NCI-H446 (cell line): Measurements from ENCODE around the gene TSPAN12.
"Not testable (repeated sequence)": the region's sequence is repeated elsewhere in the genome, so short reads cannot be mapped to it uniquely, and the experiment has no call there.

ENCODE experiments used
- DNase-seq, 2 experiments: peaks; one replicate each; lab custom pipeline; 2025; lab: John Stamatoyannopoulos, UW

TSPAN12 gene, protein sequence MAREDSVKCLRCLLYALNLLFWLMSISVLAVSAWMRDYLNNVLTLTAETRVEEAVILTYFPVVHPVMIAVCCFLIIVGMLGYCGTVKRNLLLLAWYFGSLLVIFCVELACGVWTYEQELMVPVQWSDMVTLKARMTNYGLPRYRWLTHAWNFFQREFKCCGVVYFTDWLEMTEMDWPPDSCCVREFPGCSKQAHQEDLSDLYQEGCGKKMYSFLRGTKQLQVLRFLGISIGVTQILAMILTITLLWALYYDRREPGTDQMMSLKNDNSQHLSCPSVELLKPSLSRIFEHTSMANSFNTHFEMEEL

DNA sequence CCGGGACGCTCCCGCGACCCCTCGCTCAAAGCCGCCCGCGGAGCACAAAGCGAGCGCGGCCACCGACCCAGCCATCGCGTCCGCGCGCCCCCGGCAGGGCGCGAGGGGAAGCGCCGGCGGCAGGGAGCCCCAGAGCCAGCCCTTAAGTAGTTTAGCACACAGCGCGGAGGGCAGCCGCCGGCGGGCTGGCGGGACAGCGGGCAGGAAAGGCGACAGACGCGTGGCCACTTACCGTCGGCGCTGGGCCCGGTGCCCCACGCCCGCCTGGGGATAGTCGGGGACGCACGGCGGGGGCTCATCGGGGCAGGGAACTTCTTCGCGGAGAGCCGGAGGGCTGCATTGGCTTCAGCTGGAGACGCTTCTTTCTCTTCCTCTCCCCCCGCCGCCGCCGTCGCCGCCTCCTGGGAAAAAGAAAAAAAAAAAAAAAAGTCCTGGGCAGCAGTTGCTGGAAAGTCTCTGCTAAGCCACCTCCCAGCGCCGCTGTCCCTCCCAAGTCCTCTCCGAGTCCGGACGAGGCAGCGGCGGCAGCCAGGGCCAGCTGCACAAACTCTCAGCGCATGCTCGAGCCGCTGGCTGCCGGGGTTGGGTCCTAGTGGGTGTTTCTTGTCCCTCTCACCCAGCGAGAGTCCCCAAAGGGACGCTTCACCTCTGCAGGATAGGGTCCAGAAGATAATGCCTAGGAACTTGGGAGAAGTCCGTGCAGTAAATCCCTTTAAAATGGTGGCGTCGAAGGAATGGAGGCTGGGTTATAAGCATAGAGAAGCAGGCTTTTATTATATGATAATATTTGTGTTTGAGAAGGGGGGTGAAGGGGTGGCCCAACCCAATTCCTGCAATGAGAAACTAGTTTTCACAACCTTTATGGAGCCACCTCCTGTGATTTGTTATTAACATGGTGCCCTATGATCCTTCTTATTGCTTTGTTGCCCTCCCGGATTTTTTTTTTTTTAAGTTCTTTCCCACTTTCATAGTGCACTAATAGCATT is at the start of gene TSPAN12:
TSS of gene TSPAN12 (minus strand) at position 557 of the 986 bp plus-strand sequence. CDS start 1,381 bp downstream, outside the sequence.
- peak; percentile 39 to 69 for DNase-seq

DNA sequence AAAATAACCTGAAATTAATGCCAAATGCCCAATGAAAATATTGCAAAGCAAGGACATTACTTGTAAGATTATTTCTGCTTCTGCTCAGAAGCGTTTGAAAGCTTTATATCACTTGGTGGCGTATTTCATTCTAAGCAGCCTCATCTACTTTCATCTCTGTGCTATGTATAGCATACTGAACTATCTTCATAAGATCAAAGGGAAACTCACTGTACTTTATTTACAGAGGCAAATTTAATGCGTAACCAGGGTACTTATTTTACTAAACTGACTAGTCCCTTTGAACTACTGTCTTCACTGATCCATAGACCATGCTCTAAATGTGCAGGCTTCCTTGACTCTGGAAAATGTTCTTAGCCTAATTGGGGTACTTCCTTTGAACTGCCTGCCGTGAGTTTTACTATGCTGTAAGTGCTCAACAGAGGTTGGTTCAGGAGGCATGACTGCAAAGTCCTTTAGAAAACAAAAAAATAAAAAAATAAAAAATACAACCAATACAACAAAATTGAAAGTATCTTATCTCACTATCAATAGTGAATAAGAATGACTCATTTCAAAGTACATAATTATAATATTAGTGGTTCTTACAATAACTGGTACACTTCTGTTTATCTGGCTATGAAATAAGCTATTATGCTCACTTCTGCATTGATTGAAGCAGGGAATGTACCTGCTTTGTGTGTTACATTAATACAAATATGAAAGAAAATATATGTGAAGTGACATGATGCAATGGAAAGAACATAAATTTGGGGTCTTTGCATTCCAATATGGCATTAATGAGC is 41.0 kb upstream of the TSPAN12 start:
- no peak for DNase-seq

DNA sequence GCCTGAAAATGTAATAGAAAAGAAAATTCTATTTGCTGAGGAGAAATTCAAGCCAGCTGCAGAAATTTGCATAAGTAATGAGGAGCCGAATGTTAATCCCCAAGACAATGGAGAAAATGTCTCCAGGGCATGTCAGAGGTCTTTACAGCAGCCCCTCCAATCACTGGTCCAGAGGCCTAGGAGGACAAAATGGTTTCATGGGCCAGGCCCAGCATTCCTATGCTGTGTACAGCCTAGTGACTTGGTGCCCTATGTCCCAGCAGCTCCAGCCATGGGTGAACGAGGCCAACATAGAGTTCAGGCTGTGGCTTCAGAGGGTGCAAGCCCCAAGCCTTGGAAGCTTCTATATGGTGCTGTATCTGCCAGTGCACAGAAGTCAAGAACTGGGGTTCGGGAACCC is 37.3 kb upstream of the TSPAN12 start:
- DNase-seq: not testable (repeated sequence)

DNA sequence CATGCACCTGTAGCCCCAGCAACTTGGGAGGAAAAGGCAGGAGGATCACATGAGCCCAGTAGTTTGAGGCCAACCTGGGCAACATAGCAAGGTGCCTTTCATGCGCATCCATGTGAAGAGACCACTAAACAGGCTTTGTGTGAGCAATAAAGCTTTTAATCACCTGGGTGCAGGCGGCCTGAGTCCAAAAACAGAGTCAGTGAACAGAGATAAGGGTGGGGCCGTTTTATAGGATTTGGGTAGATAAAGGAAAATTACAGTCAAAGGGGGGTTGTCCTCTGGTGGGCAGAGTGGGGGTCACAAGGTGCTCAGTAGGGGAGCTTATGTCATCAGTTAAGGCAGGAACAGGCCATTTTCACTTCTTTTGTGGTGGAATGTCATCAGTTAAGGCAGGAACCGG is 27.7 kb upstream of the TSPAN12 start:
- not testable (repeated sequence) for DNase-seq

DNA sequence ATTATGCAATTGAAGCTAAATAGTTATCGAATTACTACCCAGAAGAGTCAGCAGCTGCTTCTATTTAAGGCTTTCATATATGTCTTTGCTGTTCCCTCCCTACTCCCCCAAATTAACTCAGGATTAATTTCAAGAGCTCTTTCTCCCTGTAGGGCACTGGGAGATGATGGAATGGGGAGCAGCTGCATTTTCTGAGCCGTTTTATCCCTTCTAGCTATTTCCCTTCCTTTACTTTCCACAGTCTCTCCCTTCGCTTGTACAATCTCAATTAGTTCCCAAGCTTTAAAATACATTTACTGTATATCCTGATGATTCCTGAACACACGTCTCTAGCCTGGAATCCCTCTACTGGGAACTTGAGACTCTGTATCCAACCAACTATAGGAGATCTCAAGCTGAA is 19.8 kb upstream of the TSPAN12 start:
- no peak for DNase-seq

DNA sequence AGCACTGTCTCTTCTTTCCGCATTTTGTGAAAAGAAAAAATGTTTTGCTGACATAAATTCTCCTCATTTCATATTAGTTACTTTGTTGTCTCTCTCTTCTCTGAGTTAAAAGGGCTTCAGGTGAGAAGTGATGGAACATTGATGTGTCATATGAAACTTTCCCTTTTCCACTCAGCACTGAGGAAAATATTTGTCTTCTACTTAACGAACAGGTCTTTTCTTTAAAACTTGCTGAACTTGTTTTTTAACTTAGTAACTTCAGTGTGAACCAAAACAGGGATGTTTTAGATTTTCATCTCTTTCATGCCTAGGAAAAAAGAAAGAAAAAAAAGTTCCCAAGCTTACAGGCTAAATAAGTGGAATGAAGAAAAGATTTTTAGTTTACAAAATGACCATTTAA is 19.0 kb upstream of the TSPAN12 start:
- no peak for DNase-seq

DNA sequence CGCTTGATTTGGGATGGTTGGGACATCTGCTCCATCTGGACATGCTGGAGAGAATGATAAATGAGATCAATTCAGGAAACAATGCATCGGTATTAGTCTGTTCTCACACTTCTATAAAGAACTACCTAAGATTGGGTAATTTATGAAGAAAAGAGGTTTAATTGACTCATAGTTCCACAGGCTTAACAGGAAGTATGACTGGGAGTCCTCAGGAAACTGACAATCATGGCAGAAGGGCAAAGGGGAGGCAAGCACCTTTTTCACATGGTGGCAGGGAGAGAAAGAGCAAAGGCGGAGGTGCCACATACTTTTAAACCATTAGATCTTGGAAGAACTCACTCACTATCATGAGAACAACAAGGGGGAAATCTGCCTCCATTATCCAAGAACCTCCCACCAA is 16.8 kb upstream of the TSPAN12 start:
- no peak for DNase-seq

DNA sequence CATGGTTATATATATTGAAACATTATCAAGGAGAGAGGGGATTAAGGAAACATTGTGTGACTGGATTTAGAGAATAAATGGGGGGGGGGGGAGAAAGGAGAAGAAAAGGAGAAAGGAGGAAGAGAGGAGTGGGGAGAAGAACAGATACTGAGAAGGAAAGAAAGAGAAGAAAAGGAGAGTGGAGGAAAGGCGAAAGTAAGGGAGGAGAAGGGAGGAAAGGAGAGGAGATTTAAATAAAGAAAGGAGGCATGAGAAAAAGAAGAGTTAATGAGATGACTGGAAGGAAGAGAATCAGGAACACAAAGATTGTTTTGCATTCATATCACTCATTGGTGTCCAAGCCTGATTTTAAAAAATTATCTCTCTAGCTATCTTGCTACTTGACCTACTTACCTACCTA is 16.1 kb upstream of the TSPAN12 start:
- DNase-seq: no peak

DNA sequence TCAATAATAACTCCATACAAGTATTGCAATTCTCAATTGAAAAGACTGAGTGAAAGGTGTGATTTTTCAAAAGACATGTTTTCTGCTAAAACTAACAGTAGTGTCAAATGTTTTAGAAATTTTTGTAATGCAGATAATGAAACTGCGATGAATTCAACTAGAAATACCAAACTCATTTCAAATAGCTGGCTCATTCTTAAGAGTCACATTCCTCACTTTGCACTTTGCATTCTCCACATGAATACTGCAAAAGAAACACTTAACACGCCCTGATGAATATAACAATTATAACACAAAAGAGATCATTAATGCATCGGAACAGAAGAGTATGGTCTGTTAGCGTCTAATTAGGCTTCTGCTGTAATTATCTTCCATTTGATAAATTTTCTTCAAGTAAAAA is 15.5 kb upstream of the TSPAN12 start:
- peak in 1 of 2 experiments; percentile 9 for DNase-seq

DNA sequence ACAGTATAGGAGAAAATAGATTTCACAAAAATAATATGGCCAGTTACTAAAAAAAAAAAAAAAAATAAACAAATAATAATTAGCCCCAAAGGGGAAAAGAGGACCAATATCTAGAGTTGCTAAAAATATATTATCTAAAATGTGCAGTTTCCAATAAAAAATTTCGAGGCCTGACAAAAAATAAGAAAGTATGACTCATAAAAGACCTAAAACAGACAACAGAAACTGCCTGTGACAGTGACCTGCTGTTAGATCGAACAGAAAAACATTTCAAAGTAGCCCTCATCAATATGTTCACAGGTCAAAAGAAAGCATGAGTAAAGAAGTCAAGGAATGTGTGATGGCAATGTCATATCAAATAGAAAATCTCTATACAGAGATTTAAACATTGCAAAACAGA is 11.8 kb upstream of the TSPAN12 start:
- DNase-seq: no peak

DNA sequence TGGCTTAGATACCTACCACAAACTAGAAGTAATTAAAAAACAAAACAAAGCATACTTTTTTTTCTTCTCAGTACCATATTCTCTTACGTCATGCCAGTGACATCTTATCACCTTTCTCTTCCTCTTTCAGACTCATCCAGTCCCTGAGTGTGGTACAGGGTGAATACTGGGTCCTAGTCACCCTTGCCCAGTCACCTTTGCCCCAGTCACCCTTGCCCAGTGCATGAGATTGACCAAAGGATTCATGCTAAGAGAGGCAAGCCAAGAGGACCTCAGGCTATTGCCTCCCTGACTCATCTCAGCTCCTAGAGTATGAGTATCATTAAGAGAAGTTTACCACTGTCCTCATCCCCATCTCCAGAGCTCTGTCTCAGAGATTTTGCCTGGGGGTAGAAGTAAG is 10.0 kb upstream of the TSPAN12 start:
- no peak for DNase-seq

DNA sequence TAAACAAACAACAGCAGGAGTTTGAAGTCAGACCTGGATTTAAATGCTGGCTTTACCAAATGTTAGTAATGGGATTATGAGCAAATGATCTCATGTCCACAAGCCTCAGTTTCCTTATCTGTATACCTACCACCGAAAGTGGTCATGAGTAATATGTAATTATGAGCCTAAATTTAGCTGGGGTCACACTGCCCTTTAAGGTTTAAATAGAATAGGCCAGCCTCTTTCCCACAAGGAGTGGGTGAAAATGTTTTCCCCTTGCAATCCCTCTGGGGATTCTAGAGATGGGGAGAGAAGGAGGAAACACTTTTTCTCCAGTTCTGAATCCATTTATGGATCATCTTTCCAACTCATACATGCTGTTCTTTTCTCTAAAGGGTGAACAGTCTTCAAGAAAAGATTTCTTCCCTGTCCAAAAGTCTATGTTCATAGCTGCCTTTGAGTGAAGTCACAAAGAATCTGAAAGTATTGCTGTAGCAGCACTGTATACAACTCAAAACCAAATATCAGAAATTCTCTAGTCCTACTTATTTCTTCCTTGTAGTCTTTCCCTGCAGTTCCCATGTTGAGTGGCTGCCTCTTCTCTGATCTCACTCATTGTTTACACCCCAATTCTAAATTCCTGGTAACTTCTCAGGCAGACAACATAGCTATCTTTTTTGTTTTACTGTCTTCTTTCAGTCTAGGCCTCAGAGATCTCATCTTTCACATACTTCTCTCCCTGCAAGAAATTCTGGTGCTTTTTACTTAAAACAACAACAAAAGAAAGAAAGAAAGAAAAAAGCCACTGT is 7.4 kb upstream of the TSPAN12 start:
- no peak for DNase-seq

DNA sequence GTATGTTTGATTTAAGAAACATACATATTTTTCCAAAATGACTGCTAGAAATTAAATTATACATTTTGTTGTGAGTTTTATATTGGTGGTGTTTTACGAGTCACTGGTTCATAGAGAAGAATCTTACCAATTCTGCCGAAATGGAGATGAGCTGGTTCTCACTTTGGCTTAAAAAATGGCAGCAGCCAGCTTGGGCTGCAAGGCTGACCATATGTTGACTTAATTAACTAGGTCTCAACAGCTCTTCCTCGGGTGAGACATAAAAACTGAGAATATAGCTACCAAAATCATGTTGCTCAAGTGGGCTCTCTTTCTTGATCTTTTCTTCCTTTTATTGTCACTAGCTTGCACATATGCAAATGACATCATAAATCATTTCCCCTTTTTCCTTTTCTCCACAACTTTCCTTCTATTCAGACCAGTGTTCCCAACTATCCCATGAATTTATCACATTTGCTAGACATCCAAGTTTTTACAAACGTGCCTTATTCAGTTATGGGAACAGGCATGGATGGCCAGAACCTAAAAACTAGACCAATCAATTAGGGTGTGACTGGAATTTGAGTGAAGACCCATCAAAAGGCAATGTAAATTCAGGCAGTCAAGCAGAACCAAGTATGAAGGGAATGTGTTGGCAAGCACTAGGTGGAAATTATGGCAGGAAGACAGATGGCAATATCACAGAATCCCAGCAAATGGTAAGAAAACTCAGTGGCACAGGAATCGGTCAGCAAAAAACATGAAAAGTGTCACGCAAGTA is 6.4 kb upstream of the TSPAN12 start:
- DNase-seq: peak; percentile 77 to 88

DNA sequence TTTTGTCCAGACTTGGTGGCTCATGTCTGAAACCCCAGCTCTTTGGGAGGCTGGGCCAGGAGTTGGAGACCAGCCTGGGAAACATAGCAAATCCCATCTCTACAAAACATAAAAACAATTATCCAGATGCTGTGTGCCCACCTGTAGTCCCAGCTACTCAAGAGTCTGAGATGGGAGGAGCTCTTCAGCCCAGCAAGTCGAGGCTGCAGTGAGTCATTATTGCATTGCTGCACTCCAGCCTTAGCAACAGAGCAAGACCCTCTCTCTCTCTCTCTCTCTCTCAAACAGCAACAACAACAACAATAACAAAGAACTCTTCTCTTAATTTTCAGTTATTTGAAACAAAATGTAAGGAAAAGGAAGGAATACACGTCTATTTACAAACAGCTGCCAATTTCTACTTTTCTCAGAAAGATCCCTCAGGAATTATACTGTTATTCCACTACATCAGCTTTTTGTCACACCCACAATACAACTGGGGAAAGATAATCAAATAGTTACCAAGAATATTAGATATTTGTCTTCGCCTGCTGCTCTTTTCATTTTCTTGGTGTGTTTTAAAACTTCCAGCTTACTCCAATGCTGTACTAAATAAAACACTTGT is 5.1 kb upstream of the TSPAN12 start:
- DNase-seq: no peak

DNA sequence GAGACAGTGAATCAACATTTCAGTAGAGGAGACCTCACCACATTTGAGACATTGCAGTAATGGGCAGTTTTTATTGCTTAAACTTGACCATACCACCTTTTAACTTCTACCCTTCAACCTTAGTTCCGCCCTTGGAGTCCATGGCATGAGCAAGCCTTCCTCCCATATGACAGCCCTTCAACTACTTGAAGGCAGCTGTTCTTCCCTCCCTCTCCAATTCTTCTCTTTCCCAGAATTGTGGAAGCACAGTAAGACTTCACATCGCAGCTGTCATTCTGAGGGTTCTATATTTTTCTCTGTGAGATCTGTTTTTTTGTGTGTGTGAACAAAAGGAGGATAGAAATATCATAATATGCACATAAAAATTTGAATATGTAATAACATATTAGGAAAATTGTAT is 2.2 kb upstream of the TSPAN12 start:
- peak in 1 of 2 experiments; percentile 3 for DNase-seq

DNA sequence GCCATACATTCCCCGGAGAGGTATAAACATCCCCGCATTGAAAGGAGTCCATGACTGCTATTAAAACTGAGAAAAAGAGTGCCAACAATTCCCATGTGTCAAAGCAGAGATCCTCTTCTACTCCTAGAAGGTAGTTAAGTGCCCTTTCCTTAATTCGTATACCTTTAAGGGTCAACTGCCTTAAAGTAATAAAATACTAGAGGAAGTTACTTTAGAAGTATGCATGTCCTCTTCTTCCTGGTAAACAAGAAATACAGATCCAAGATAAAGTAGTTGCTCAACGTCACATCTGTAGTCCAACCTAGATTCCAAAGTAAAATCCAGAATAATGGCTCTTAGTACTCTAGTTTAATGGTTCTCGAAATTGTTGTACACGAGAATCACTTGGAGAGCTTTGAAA is 1.5 kb upstream of the TSPAN12 start:
- DNase-seq: no peak

DNA sequence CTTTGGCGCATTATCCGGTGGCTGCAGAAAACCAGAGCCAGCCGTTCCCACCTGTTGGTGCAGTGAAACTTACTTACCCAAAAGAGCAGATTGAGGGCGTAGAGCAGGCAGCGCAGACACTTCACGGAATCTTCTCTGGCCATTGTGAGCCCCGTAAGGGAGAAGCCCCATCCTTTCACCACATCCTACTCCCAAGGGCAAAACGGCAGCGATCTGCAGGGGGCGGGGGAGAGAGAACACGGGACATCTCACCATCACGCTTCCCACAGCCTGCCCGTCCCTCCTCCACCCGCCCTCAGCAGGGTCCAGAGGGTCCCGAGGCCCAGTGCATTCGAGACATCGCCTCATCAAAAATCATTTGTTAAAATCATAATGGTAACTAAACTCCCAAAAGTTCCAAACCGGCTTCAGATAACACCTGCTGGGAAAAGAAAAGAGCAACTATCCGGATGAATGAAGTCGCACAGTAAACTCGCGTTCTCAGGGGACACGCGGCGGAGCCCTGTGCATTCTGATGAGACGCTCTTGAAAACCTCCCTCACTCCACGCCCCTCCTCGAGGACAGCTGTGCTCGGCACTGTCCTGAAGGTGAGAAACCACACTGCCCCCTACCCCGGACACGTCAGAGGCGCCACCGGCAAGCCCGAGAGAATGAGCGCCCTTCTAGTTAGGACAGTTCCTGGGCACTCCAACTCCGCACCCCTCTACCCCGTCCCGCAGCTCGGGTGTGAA is 1.2 kb downstream of the TSPAN12 start:
- peak in 1 of 2 experiments; percentile 23 for DNase-seq

DNA sequence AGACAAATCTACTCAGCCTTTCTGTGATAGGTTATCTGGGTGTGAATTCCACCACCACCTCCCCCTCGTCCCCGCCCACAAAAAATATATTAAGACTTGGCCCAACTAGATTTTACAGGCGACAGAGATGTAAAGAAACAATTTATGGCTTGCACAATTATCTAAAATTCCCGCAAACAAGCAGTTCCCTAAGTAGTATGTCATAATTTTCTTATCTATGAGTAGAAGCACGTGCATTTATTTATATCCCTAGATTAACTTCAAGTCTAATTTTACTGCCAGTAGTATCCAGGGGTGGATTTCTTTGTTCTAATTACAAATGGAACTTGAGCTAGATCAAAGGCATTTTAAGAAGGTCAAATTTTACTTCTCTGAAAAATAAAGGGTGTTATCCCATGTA is 1.7 kb downstream of the TSPAN12 start:
- DNase-seq: peak in 1 of 2 experiments; percentile 12

DNA sequence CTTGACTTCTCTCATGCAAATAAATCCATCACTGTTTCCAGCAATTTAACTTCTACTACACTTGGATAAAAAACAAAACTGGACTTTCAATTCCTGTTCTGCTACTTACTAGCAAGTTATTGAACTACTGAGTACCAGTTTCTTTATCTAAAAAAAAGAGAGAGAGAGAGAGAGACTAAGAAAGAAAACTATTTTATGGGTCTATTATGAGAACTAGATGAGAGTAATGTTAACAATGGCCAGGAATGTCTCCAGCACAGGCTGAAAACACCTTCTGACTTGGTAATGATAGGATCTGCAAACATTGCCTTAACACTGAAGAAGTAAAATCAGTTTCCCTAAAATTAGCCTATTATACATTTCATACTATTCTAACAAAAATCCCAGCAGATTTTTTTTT is 5.2 kb downstream of the TSPAN12 start:
- no peak for DNase-seq
